HG03025 (cell line): ENCODE measurements around the gene RGS11.
"Not testable (repeated sequence)": the region's sequence is repeated elsewhere in the genome, so short reads cannot be mapped to it uniquely, and the experiment has no call there.

Source experiments
- ATAC-seq: cut with Tn5 transposase; IDR thresholded peaks from one replicate; pipeline ENCODE4 v1.9.1; 2021; ENCODE audit warnings: mild to moderate bottlenecking, moderate library complexity; ENCODE audit not compliant: unreplicated experiment, low FRiP score

Gene RGS11

GRCh38 chr16:240559-240958, 35.2 kb downstream of the RGS11 start:
- no peak for ATAC-seq

GRCh38 chr16:239948-240277, 35.8 kb downstream of the RGS11 start:
- ATAC-seq: no peak

DNA sequence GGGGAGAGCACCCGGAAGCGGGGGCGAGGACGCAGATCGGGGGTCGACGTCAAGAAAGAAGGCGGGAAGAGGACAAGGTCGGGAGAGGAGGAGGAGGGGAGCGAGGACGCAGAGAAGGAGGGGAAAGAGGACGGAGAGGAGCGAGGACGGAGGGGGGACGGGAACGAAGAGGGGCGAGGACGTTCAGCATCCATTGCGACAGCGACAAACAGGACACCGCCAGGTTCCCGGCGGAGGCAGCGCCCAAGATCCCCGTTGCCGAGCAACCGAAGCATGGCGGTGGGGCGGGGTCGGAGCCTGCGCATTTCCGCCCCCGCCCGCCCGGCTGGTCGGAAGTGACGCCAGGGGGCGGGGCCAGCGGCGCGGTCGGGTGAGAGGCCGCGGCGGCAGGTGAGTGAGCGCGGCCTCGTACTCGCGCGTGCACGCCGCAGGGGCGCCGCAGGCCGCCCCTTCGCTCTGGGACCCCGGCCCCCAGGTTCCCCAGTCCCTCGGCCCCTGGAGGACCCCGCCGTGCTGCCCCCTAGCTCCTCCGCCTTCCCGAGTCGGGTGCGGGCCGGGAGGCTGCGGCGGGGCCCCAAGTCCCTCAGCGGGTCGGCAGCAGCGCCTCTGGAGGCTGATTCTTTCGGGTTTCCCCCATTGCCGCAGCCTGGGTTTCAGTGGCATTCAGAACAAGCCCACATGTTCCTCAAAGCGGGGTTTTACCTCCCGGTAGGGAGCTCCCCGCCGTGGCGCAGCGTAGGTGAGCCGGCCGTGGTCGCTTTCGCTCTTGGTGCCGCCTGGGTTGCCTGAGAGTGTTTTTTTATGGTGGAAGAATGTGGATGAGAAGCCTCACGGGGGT, 41.1 kb downstream of the RGS11 start, which contains the start of gene FAM234A:
TSS of gene FAM234A (plus strand) at position 354 of the 838 bp plus-strand sequence. CDS start 19,593 bp downstream, outside the sequence.
- ATAC-seq: peak; percentile 75

GRCh38 chr16:230949-231348, 44.8 kb downstream of the RGS11 start:
- no peak for ATAC-seq

- ATAC-seq: not testable (repeated sequence)
Observed at GRCh38 chr16:230351-230750, 45.4 kb downstream of the RGS11 start.

GRCh38 chr16:229731-230281, 45.9 kb downstream of the RGS11 start:
- ATAC-seq: no peak

GRCh38 chr16:228852-229730, 46.7 kb downstream of the RGS11 start, which contains the start of gene LUC7L:
LUC7L (minus strand) TSS chr16:229449; CDS start chr16:229339, 110 bp downstream.
- peak; percentile 67 for ATAC-seq

DNA sequence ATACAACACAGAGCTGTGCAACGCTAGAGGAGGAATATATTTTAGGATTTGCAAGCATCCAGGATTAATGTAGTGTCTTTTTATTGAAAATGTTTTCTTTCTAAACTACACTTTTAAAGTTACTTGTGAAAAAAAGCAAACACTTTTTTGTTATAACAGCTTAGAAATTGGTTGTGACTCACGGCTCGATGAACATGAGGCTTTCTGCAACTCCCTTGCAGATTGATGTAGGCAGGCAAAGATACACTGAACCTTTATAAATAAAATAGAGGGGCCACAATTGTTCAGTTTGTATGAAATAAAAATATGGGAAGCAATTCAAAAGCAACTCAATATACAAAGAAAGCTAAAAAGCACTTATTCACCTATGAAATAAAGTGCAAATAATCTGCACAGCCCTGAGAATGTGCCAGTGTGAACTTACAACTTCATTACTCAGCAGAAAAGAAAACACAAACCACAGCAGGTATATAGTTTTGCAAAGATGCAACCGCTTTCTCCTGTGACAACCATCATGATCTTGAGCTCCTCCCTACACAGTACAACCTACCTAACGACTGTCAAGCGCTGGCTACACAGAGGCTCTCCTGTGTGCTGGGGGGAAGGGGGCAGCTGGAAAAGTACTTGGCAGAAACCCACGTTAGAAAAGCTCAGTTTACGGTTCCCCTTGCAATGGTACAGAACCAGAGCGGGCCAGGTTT, 47.4 kb downstream of the RGS11 start:
- peak; percentile 21 for ATAC-seq

DNA sequence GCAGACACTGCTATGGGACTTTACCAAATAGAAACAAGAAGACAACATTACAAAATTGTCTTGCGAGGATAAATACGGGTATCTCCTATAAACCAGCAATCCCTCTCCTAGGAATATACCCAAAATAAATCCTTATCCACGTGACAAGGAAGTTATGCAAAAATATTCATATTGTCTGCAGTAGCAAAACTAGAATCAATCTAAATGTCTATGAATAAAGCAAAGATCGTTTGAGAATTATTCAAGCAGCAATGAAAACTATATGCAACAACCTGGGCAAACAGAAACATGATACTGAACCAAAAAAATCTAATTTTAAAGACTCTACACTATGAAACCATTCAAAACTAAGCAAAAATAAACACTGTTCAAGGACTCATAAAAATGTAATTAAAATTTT, 55.7 kb downstream of the RGS11 start:
- no peak for ATAC-seq
